ENCODE results near the gene UBE2H.
"Not testable (repeated sequence)": the region's sequence is repeated elsewhere in the genome, so short reads cannot be mapped to it uniquely, and the experiment has no call there.

The UBE2H gene

GRCh38 chr7:129804890-129805719 is 147.7 kb downstream of the UBE2H start:
- DNase-seq: no peak

- no peak for DNase-seq
These were observed 148.5 kb downstream of the UBE2H start for GRCh38 chr7:129804111-129804889.

GRCh38 chr7:129803546-129804081 is 149.1 kb downstream of the UBE2H start:
- no peak for DNase-seq

- DNase-seq: no peak
These were observed 150.9 kb downstream of the UBE2H start for GRCh38 chr7:129801882-129802281.

- DNase-seq: no peak
These were observed 151.9 kb downstream of the UBE2H start for GRCh38 chr7:129800901-129801300.

- no peak for DNase-seq
These were observed 153.3 kb downstream of the UBE2H start for GRCh38 chr7:129799350-129799955.

GRCh38 chr7:129798616-129799349 is 154.0 kb downstream of the UBE2H start:
- no peak for DNase-seq

GRCh38 chr7:129797214-129797789 is 155.5 kb downstream of the UBE2H start:
- no peak for DNase-seq

- no peak for DNase-seq
These were observed 156.5 kb downstream of the UBE2H start for GRCh38 chr7:129796186-129796775.

GRCh38 chr7:129794461-129794860 is 158.3 kb downstream of the UBE2H start:
- not testable (repeated sequence) for DNase-seq

- DNase-seq: no peak
These were observed 159.1 kb downstream of the UBE2H start for GRCh38 chr7:129793506-129794310.

- DNase-seq: no peak
These were observed 160.0 kb downstream of the UBE2H start for GRCh38 chr7:129792721-129793120.

- no peak for DNase-seq
These were observed 162.6 kb downstream of the UBE2H start for GRCh38 chr7:129790136-129790535.

GRCh38 chr7:129789652-129790051 is 163.1 kb downstream of the UBE2H start:
- DNase-seq: no peak

GRCh38 chr7:129789000-129789399 is 163.8 kb downstream of the UBE2H start:
- DNase-seq: no peak

- DNase-seq: peak; percentile 24
These were observed 165.8 kb downstream of the UBE2H start for GRCh38 chr7:129786825-129787563.

GRCh38 chr7:129785685-129786514 is 166.9 kb downstream of the UBE2H start:
- DNase-seq: no peak

- DNase-seq: peak; percentile 62
These were observed 167.7 kb downstream of the UBE2H start for GRCh38 chr7:129784783-129785684.
